NCI-H2196 treated with DMSO at 0.1 percent for 48 hours (cell line): ENCODE results near the gene GLT8D1.
"Not testable (repeated sequence)": the region's sequence is repeated elsewhere in the genome, so short reads cannot be mapped to it uniquely, and the experiment has no call there.

Experiments
- DNase-seq: peaks from one replicate; lab custom pipeline; 2025; ENCODE audit not compliant: unreplicated experiment; lab: John Stamatoyannopoulos, UW

GLT8D1 gene

DNA sequence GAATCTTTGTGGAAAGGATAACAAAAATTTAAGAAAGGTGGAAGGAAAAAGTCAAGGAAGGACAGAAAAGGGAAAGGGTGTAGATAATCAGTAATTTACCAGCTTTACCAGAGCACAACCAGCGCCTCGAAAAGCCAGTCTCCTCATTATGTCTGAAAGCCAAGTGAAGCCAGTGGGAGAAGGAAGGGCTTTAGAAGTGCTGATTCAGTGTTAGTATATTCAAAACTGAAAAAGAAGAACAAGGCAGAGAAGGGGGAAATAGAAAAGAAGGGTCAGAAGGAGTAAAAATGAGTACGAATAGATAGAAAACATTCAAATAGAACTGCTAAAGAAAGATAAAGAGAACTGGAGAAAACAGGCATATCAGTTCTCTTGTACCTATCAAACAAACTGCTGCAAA is 24.0 kb downstream of the GLT8D1 start:
- DNase-seq: no peak

DNA sequence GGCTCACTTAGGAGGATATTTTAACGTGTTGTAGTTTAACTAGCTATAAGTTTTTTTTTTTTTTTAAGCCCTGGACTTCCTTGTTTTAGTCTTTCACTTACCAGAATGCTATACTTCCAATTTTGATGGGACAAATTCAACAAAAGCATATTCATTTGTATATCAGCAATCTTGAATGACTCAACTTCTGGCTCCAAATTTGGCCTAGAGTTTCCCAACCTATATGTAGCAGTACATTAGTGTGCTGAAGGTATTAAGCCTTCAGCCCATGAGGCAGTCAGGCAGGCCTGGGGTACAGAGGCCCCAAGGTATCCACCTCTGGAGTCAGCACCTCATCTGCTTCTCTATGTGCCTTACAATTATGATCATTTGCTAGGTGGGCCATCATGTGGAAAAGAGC is 25.8 kb downstream of the GLT8D1 start:
- DNase-seq: no peak

- no peak for DNase-seq
These were observed 26.4 kb downstream of the GLT8D1 start for GRCh38 chr3:52679199-52679538.

- DNase-seq: no peak
These were observed 27.1 kb downstream of the GLT8D1 start for GRCh38 chr3:52678265-52679198.

DNA sequence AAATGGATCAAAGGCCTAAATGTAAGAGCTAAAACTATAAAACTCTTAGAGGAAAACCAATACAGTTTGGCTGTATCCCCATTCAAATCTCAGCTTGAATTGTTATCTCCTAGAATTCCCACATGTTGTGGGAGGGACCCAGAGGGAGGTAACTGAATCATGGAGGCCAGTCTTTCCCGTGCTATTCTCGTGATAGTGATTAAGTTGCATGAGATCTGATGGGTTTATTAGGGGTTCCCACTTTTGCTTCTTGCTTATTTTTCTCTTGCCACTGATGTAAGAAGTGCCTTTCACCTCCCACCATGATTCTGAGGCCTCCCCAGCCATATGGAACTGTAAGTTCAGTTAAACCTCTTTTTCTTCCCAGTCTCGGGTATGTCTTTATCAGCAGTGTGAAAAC is 29.4 kb downstream of the GLT8D1 start:
- not testable (repeated sequence) for DNase-seq

- DNase-seq: no peak
These were observed 33.9 kb downstream of the GLT8D1 start for GRCh38 chr3:52671676-52672075.

DNA sequence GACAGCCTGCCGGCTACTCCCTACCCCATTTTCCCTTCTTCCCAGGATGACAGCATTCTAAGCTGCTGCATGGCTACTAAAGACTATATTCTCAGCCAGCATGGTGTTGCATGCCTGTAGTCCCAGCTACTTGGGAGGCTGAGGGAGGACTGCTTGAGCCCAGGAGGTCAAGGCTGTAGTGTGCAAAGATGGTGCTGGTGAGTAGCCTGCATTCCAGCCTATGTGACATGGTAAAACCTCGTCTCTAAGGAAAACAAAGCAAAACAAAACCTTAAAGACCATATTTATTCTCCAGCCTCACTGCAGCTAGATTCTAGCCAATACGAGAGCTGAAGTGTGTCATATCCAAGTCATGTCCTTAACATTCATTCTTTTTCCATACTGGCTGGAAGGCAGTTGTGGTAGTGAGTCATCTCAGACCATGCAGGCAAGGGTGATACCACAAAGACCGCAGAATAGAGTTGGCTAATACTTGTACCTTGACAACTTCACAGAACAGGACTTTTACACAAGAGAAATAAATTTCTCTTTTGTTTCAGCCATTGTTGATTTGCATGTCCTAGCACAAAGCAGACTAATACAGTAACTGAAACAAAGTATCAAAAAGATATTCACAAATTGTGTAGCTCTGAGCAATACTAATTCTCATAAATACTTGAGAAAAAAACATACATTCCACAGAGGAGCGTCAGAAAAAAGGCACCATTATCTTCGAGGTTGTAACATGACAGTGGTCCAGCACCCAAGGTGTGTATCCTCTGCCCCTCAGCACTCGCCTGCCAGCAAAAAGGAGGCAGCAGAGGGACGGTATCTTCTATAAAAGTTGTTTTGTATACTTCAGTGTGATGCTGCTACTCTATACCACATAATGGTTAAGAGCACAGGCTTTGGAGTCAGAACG is 34.7 kb downstream of the GLT8D1 start:
- DNase-seq: no peak

DNA sequence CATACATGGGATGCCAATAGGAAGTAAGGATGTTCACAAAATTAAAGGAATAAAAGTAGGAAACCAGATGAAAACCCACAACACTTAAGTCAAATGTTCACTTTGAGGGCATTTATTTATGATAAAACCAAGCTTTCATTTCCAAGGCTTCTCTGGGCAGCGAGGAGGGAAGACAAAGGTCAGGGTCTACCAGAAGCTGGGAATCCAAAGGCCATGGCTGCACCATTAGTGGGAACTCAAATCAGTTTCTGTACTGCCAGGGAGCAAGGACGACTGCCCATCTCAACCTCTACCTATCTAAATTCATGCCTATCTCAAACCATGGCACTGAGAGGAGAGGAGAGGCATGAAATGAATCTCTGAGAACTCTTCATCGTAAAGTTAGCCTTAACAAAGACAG is 42.5 kb downstream of the GLT8D1 start:
- no peak for DNase-seq

GRCh38 chr3:52660046-52660445 is 45.5 kb downstream of the GLT8D1 start:
- DNase-seq: no peak

DNA sequence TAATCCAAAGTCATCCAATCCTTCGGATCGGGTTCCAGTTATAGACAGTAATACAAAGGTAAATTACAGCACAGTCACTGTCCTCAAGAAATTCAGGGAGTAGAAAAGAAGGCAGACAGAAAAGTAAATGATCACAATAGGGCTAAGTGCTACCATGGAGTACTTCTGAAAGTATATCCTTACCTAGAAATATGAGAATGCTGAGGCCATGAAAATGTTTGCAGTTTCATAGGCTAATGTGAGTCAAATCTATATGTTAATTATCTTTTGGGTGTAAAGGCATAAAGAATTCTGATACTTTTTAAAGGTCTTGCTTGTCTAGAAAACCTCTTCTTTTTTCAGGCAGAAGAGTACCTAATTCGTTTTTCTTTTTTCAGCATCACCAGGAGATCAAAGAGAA is 49.7 kb downstream of the GLT8D1 start:
- DNase-seq: no peak

DNA sequence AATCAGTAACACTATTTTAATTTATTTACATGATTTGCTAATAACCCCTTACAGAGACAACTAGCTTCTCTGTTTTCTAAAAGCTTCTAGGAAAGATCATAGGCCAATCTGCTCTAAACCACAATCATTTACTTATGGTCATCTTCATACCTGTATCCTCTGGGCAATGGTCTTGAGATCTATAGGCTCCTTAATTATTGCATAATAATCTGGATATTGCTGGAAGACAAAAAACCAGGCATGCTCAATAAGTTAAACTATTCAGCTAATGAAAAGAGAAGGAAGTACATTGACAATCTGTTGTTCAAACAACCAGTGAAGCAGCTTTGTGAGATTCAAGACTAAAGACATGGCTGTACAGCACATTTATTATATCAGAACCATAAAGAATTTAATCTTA is 54.0 kb downstream of the GLT8D1 start:
- DNase-seq: no peak

DNA sequence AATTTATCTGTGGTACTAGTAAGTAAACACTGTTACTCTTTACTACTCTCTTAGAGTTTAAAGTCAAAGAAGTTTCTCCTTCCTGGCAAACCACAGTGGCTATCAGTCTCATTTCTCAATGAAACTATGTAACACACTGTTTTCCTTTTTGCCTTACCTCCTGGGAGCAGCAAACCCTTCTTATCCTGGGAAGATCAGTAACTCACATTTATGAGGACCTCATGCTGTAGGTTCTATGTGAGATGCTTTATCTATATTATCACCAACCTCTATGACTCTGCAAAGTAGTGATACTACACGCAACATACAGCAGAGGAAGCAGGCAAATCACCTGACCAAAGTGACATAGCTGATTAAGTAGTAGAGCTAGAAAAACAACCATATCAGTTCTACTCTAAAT is 55.2 kb downstream of the GLT8D1 start:
- no peak for DNase-seq

DNA sequence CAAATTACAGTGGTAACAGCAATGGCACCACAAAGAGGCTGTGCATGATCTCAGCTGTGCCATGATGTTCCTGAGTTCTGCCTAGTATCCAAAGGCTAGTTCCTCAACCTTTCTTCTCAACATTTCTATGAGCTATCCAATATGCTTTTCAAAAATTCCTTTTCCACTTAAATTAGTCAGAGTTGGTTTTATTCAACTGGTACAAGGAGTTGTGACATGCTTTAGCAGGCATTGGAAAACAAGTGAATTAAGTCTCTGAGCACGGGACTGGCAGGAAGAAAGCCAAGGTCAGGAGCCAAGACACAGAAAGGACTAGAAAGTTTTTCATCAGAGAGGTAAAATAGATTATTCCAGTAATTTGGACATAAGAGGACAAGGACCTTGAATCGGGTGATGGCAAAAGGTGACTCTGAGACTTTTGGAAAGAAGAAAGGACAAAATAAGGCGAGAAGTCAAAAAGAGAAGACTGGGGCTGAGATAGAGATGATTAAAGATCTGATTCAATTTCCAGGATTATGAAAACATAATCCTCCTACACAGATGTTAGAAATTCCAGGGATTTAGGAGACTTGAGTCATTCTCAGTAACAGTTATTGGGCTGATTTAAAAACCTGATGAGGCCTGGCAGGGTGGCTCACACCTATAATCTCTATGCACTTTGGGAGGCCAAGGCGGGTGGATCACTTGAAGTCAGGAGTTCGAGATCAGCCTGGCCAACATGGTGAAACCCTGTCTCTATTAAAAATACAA is 56.0 kb downstream of the GLT8D1 start:
- no peak for DNase-seq

DNA sequence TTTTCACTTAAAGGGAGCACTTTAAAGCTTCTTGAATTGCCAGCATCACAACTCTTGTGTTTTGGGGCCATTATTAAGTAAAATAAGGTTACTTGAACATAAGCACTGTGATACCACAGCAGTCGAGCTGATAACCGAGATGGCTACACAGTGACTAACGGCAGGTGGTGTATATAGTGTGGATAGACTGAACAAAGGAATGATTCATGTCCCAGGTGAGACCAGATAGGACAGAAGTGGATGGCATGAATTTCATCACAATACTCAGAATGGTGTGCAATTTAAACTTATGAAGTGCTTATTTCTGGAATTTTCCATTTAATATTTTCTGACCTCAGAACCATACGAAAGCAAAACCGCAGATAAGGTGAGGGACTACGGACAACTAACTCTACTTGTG is 60.0 kb downstream of the GLT8D1 start:
- DNase-seq: no peak
